ENCODE data around the gene PLPP1.

The PLPP1 gene

GRCh38 chr5:55402199-55402598 lies 132.6 kb downstream of the PLPP1 start:
- DNase-seq (ENCODE audit: low read depth) = no peak

GRCh38 chr5:55393501-55394175 lies 141.1 kb downstream of the PLPP1 start:
- no peak for DNase-seq (ENCODE audit: low read depth)

- no peak for DNase-seq (ENCODE audit: low read depth)
Observed at GRCh38 chr5:55392669-55393068, 142.1 kb downstream of the PLPP1 start.

GRCh38 chr5:55391707-55392106 lies 143.1 kb downstream of the PLPP1 start:
- no peak for DNase-seq (ENCODE audit: low read depth)

GRCh38 chr5:55387865-55388264 lies 146.9 kb downstream of the PLPP1 start:
- DNase-seq (ENCODE audit: low read depth) = no peak

GRCh38 chr5:55386356-55386755 lies 148.4 kb downstream of the PLPP1 start:
- DNase-seq (ENCODE audit: low read depth) = no peak

- no peak for DNase-seq (ENCODE audit: low read depth)
Observed at GRCh38 chr5:55385846-55386245, 148.9 kb downstream of the PLPP1 start.

GRCh38 chr5:55385227-55385626 lies 149.5 kb downstream of the PLPP1 start:
- DNase-seq (ENCODE audit: low read depth) = no peak

- no peak for DNase-seq (ENCODE audit: low read depth)
Observed at GRCh38 chr5:55384072-55384471, 150.7 kb downstream of the PLPP1 start.

- no peak for DNase-seq (ENCODE audit: low read depth)
Observed at GRCh38 chr5:55383254-55383653, 151.5 kb downstream of the PLPP1 start.

GRCh38 chr5:55377810-55378209 lies 157.0 kb downstream of the PLPP1 start:
- DNase-seq (ENCODE audit: low read depth) = no peak

Data from activated T-helper 1 cell treated with Interleukin-2 at 50 U/mL for 16 hours (primary cell).